Glutamatergic neuron (in vitro differentiated cells): ENCODE data around the gene DOCK9. TPM values are rescaled to one million over a fixed set of nuclear protein-coding genes. Genes with fewer than 3 reads are reported as not detected.

ENCODE experiments used
- DNase-seq: peaks from one replicate; pipeline ENCODE4 v3.0.0; 2022
- H3K27ac Mint-ChIP-seq: one replicate; pipeline ENCODE4 v1.8.0; 2020; ENCODE audit warnings: mild to moderate bottlenecking, mixed read lengths, inconsistent platforms; ENCODE audit not compliant: unreplicated experiment
- H3K27me3 Mint-ChIP-seq: one replicate; pipeline ENCODE4 v1.8.0; 2020; ENCODE audit warnings: mild to moderate bottlenecking, moderate library complexity, mixed read lengths, inconsistent platforms; ENCODE audit not compliant: unreplicated experiment
- H3K36me3 Mint-ChIP-seq: one replicate; pipeline ENCODE4 v1.8.0; 2020; ENCODE audit warnings: mild to moderate bottlenecking, mixed read lengths, inconsistent platforms; ENCODE audit not compliant: unreplicated experiment
- H3K4me1 Mint-ChIP-seq: one replicate; pipeline ENCODE4 v1.8.0; 2020; ENCODE audit warnings: mild to moderate bottlenecking, low read depth, mixed read lengths, inconsistent platforms; ENCODE audit not compliant: unreplicated experiment
- H3K4me3 Mint-ChIP-seq: one replicate; pipeline ENCODE4 v1.8.0; 2020; ENCODE audit warnings: mild to moderate bottlenecking, mixed read lengths, inconsistent platforms; ENCODE audit not compliant: unreplicated experiment
- H3K9me3 Mint-ChIP-seq: one replicate; pipeline ENCODE4 v1.8.0; 2020; ENCODE audit warnings: mild to moderate bottlenecking, moderate library complexity, mixed read lengths, inconsistent platforms; ENCODE audit not compliant: unreplicated experiment
- CTCF ChIP-seq: fragments of 200-600 bp; sonication (generic); IDR thresholded peaks from one replicate; pipeline ENCODE4 v1.5.0; 2021; ENCODE audit not compliant: partially characterized antibody, unreplicated experiment
- total RNA-seq: library from RNA; stranded (reverse); fragmentation: NEBNext Ultra II Directional; extraction: Animal tissue kit (Norgen Biotek cat#: 25700); gene quantifications from one replicate; pipeline ENCODE4 v1.2.1, GENCODE V29; 2021; ENCODE audit not compliant: unreplicated experiment

The DOCK9 gene
- total RNA-seq, 1 donor from 2014 or later, result 4.5 TPM

- Mint-ChIP-seq H3K4me3 (no peak overlapping the region), H3K4me1 (no peaks in the 10 kb centered on the region), H3K9me3 (peaks cover 3% of the 10 kb centered on the region), H3K27ac (no peak overlapping the region), H3K27me3 (peaks cover 2% of the 10 kb centered on the region), H3K36me3 (no peaks in the 10 kb centered on the region)
- DNase-seq, result no peak
- TF ChIP-seq CTCF, result no peak
Measured at GRCh38 chr13:98782654-98783053, 195.2 kb downstream of the DOCK9 start.

GRCh38 chr13:98781905-98782304 is 196.0 kb downstream of the DOCK9 start:
- no peak overlapping the region for H3K27ac Mint-ChIP-seq
- H3K9me3 Mint-ChIP-seq, result peaks cover 2% of the 10 kb centered on the region
- no peak overlapping the region for H3K4me3 Mint-ChIP-seq
- no peak for DNase-seq
- no peaks in the 10 kb centered on the region for H3K27me3 Mint-ChIP-seq
- H3K4me1 Mint-ChIP-seq, result no peaks in the 10 kb centered on the region
- no peaks in the 10 kb centered on the region for H3K36me3 Mint-ChIP-seq
- no peak for TF ChIP-seq CTCF

GRCh38 chr13:98781470-98781869 is 196.4 kb downstream of the DOCK9 start:
- H3K27ac Mint-ChIP-seq, result no peak overlapping the region
- peaks cover 2% of the 10 kb centered on the region for H3K9me3 Mint-ChIP-seq
- H3K27me3 Mint-ChIP-seq, result no peaks in the 10 kb centered on the region
- H3K4me3 Mint-ChIP-seq, result no peak overlapping the region
- H3K36me3 Mint-ChIP-seq, result no peaks in the 10 kb centered on the region
- no peak for TF ChIP-seq CTCF
- H3K4me1 Mint-ChIP-seq, result no peaks in the 10 kb centered on the region
- no peak for DNase-seq

- Mint-ChIP-seq H3K27ac (no peak overlapping the region), H3K27me3 (no peaks in the 10 kb centered on the region), H3K4me3 (no peak overlapping the region), H3K36me3 (no peaks in the 10 kb centered on the region), H3K4me1 (no peaks in the 10 kb centered on the region), H3K9me3 (peaks cover 2% of the 10 kb centered on the region)
- TF ChIP-seq CTCF, result no peak
- DNase-seq, result no peak
Measured at GRCh38 chr13:98781045-98781444, 196.8 kb downstream of the DOCK9 start.

- Mint-ChIP-seq H3K9me3 (peaks cover 2% of the 10 kb centered on the region), H3K27me3 (no peaks in the 10 kb centered on the region), H3K27ac (no peak overlapping the region), H3K4me1 (no peaks in the 10 kb centered on the region), H3K4me3 (no peak overlapping the region), H3K36me3 (peaks cover 5% of the 10 kb centered on the region)
- no peak for TF ChIP-seq CTCF
- DNase-seq, result no peak
Measured at GRCh38 chr13:98780451-98780850, 197.4 kb downstream of the DOCK9 start.
